Liver (tissue), 9 donors: ENCODE data around the gene HIF3A. TPM values are rescaled to one million over a fixed set of nuclear protein-coding genes. Genes with fewer than 3 reads are reported as not detected.

ENCODE experiments used
- DNase-seq: peaks from one replicate; pipeline ENCODE4 v3.0.0-alpha.2; 2017; ENCODE audit warnings: low spot score
- H3K27ac ChIP-seq, 2 donors: one replicate each; pipeline ENCODE4 v1.7.0; 2013; ENCODE audit warnings: inconsistent platforms in 2 of 2, low read length in 2 of 2, control low read depth in 1 of 2, low read depth in 1 of 2, mild to moderate bottlenecking in 1 of 2
- H3K27me3 ChIP-seq, 4 donors: one replicate each; pipeline versions ENCODE4 v1.6.1 to v1.7.0; 2013; ENCODE audit warnings: low read length in 3 of 4, inconsistent platforms in 1 of 4, mild to moderate bottlenecking in 1 of 4, moderate library complexity in 1 of 4; ENCODE audit not compliant: control insufficient read depth in 4 of 4, insufficient read depth in 4 of 4
- H3K36me3 ChIP-seq, 4 donors: one replicate each; pipeline versions ENCODE4 v1.6.1 to v1.7.0; 2013; ENCODE audit warnings: low read length in 3 of 4, mild to moderate bottlenecking in 3 of 4, low read depth in 1 of 4, moderate library complexity in 1 of 4; ENCODE audit not compliant: control insufficient read depth in 4 of 4, insufficient read depth in 3 of 4
- H3K4me1 ChIP-seq, 4 donors: one replicate each; pipeline versions ENCODE4 v1.6.1 to v1.7.0; 2013; ENCODE audit warnings: low read length in 3 of 4, mild to moderate bottlenecking in 3 of 4, moderate library complexity in 1 of 4; ENCODE audit not compliant: control insufficient read depth in 4 of 4, insufficient read depth in 4 of 4
- H3K4me3 ChIP-seq, 3 donors: one replicate each; pipeline versions ENCODE4 v1.6.1 to v1.7.0; 2013; ENCODE audit warnings: low read length in 3 of 3, control low read depth in 1 of 3, low read depth in 1 of 3, mild to moderate bottlenecking in 1 of 3
- H3K9ac ChIP-seq, 2 donors: one replicate each; pipeline ENCODE4 v1.7.0; 2013; ENCODE audit warnings: low read length in 2 of 2, mild to moderate bottlenecking in 2 of 2, moderate library complexity in 2 of 2, control low read depth in 1 of 2, low read depth in 1 of 2
- H3K9me3 ChIP-seq, 4 donors: one replicate each; pipeline versions ENCODE4 v1.6.1 to v1.7.0; 2013; ENCODE audit warnings: low read length in 3 of 4; ENCODE audit not compliant: control insufficient read depth in 4 of 4
- EGR1 ChIP-seq, 2 donors: IDR thresholded peaks; 2 replicates each; pipeline ENCODE4 v1.6.1; 2016 to 2018; ENCODE audit warnings: antibody characterized with exemption in 2 of 2, low read depth in 2 of 2
- FOXA1 ChIP-seq: IDR thresholded peaks from 2 replicates; pipeline ENCODE4 v1.6.1; 2016; ENCODE audit warnings: antibody characterized with exemption
- FOXA2 ChIP-seq: IDR thresholded peaks from 2 replicates; pipeline ENCODE4 v1.6.1; 2016; ENCODE audit warnings: antibody characterized with exemption
- GABPA ChIP-seq, 2 donors: IDR thresholded peaks in 1 of 2; conservative IDR thresholded peaks in 1 of 2; 2 replicates each; pipeline ENCODE4 v1.6.1; 2016; ENCODE audit warnings: antibody characterized with exemption in 2 of 2, mild to moderate bottlenecking in 1 of 2, moderate library complexity in 1 of 2
- HNF4A ChIP-seq, 2 donors: conservative IDR thresholded peaks; 2 replicates each; pipeline ENCODE4 v1.6.1; 2016; ENCODE audit warnings: antibody characterized with exemption in 2 of 2, mild to moderate bottlenecking in 2 of 2
- HNF4G ChIP-seq: IDR thresholded peaks from 2 replicates; pipeline ENCODE4 v1.6.1; 2016; ENCODE audit warnings: antibody characterized with exemption
- JUND ChIP-seq, 2 donors: IDR thresholded peaks; 2 replicates each; pipeline ENCODE4 v1.6.1; 2016; ENCODE audit warnings: antibody characterized with exemption in 2 of 2
- MAX ChIP-seq: IDR thresholded peaks from 2 replicates; pipeline ENCODE4 v1.6.1; 2016; ENCODE audit warnings: antibody characterized with exemption
- NR2F2 ChIP-seq: IDR thresholded peaks from 2 replicates; pipeline ENCODE4 v1.6.1; 2016; ENCODE audit warnings: antibody characterized with exemption
- RAD21 ChIP-seq, 2 donors: IDR thresholded peaks; 2 replicates each; pipeline ENCODE4 v1.6.1; 2016; ENCODE audit warnings: antibody characterized with exemption in 2 of 2, mild to moderate bottlenecking in 2 of 2
- REST ChIP-seq: IDR thresholded peaks from 2 replicates; pipeline ENCODE4 v1.6.1; 2016; ENCODE audit warnings: antibody characterized with exemption, mild to moderate bottlenecking
- RXRA ChIP-seq, 2 donors: IDR thresholded peaks; 2 replicates each; pipeline ENCODE4 v1.6.1; 2017 to 2018; ENCODE audit warnings: antibody characterized with exemption in 2 of 2, mild to moderate bottlenecking in 1 of 2
- SP1 ChIP-seq: IDR thresholded peaks from 2 replicates; pipeline ENCODE4 v1.6.1; 2018; ENCODE audit warnings: antibody characterized with exemption, mild to moderate bottlenecking
- TAF1 ChIP-seq: conservative IDR thresholded peaks from 2 replicates; pipeline ENCODE4 v1.6.1; 2016; ENCODE audit warnings: antibody characterized with exemption, mild to moderate bottlenecking
- YY1 ChIP-seq: IDR thresholded peaks from 2 replicates; pipeline ENCODE4 v1.6.1; 2016; ENCODE audit warnings: antibody characterized with exemption, mild to moderate bottlenecking
- WGBS: extraction: QIAGEN DNeasy Blood & Tissue Kit; methylation state at CpG from one replicate; pipeline ENCODE4 v1.1.7; 2013; 5-methylcytosine and 5-hydroxymethylcytosine counted together
- polyA plus RNA-seq, 2 donors: library from polyadenylated mRNA; stranded (reverse) in 1 of 2; unstranded in 1 of 2; fragments of 200-250 nt in 1 of 2; fragments of >200 nt in 1 of 2; fragmentation: Nextera tagmentation in 1 of 2; extraction: Ambion mirVana in 1 of 2; gene quantifications; one replicate each; pipeline versions ENCODE4 v1.2.1 to v1.2.3, GENCODE V29; 2013 to 2015
- total RNA-seq, 2 donors: library from RNA; depleted of rRNA; stranded (reverse); fragments of >200 nt; gene quantifications; one replicate each; pipeline ENCODE4 v1.2.3, GENCODE V29; 2014
- TF ChIP-seq, protein P1 (sequence below): IDR thresholded peaks from 2 replicates; pipeline ENCODE4 v1.6.1; 2016; ENCODE audit warnings: antibody characterized with exemption
- TF ChIP-seq, protein P2 (sequence below): IDR thresholded peaks from 2 replicates; pipeline ENCODE4 v1.6.1; 2016; ENCODE audit warnings: antibody characterized with exemption
- TF ChIP-seq, protein P3 (sequence below): fragments of 150-350 bp; IDR thresholded peaks from 2 replicates; pipeline ENCODE4 v1.5.1; 2017; ENCODE audit warnings: improper control_type of control experiment, low read depth, low read length; ENCODE audit not compliant: missing input control
- donor health status: healthy.
- donor health status: healthy.
- donor health status: healthy.
- donor health status: healthy.
- donor health status: healthy.

The HIF3A gene
- total and polyA plus RNA-seq, 4 donors = 2.2 to 20.5 (median 6.8) TPM

- WGBS = 81% methylated on average over 10 of the region's 10 CpGs
- H3K27ac ChIP-seq = no peak overlapping the region
- DNase-seq = no peak
- no peak overlapping the region for H3K9ac ChIP-seq
- no peaks in the 10 kb centered on the region for H3K4me1 ChIP-seq
- H3K9me3 ChIP-seq = no peaks in the 10 kb centered on the region
- no peaks in the 10 kb centered on the region for H3K27me3 ChIP-seq
- no peaks in the 10 kb centered on the region for H3K36me3 ChIP-seq
- TF ChIP-seq HNF4G (no peak), TAF1 (no peak), SP1 (no peak), FOXA1 (no peak), NR2F2 (no peak), FOXA2 (no peak), RXRA (IDR thresholded peaks at IDR 0.05) (no peak), EGR1 (IDR thresholded peaks at IDR 0.05; ENCODE audit: low read depth in 2 of 2) (no peak), YY1 (no peak), HNF4A (conservative IDR thresholded peaks at IDR 0.05) (no peak), REST (no peak), JUND (IDR thresholded peaks at IDR 0.05) (no peak), GABPA (IDR thresholded peaks at IDR 0.05 in 1 of 2, conservative IDR thresholded peaks at IDR 0.05 in 1 of 2) (no peak), RAD21 (IDR thresholded peaks at IDR 0.05) (no peak), MAX (no peak)
- TF ChIP-seq, protein P1, sequence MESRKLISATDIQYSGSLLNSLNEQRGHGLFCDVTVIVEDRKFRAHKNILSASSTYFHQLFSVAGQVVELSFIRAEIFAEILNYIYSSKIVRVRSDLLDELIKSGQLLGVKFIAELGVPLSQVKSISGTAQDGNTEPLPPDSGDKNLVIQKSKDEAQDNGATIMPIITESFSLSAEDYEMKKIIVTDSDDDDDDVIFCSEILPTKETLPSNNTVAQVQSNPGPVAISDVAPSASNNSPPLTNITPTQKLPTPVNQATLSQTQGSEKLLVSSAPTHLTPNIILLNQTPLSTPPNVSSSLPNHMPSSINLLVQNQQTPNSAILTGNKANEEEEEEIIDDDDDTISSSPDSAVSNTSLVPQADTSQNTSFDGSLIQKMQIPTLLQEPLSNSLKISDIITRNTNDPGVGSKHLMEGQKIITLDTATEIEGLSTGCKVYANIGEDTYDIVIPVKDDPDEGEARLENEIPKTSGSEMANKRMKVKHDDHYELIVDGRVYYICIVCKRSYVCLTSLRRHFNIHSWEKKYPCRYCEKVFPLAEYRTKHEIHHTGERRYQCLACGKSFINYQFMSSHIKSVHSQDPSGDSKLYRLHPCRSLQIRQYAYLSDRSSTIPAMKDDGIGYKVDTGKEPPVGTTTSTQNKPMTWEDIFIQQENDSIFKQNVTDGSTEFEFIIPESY = no peak
- TF ChIP-seq, protein P2, sequence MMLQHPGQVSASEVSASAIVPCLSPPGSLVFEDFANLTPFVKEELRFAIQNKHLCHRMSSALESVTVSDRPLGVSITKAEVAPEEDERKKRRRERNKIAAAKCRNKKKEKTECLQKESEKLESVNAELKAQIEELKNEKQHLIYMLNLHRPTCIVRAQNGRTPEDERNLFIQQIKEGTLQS = no peak
- TF ChIP-seq, protein P3, sequence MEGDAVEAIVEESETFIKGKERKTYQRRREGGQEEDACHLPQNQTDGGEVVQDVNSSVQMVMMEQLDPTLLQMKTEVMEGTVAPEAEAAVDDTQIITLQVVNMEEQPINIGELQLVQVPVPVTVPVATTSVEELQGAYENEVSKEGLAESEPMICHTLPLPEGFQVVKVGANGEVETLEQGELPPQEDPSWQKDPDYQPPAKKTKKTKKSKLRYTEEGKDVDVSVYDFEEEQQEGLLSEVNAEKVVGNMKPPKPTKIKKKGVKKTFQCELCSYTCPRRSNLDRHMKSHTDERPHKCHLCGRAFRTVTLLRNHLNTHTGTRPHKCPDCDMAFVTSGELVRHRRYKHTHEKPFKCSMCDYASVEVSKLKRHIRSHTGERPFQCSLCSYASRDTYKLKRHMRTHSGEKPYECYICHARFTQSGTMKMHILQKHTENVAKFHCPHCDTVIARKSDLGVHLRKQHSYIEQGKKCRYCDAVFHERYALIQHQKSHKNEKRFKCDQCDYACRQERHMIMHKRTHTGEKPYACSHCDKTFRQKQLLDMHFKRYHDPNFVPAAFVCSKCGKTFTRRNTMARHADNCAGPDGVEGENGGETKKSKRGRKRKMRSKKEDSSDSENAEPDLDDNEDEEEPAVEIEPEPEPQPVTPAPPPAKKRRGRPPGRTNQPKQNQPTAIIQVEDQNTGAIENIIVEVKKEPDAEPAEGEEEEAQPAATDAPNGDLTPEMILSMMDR = no peak
- no peak overlapping the region for H3K4me3 ChIP-seq
Observed at GRCh38 chr19:46339446-46339845, 42.6 kb downstream of the HIF3A start.
